ENCODE data around the gene PPM1F.
"Not testable (repeated sequence)": the region's sequence is repeated elsewhere in the genome, so short reads cannot be mapped to it uniquely, and the experiment has no call there.

The PPM1F gene

DNA sequence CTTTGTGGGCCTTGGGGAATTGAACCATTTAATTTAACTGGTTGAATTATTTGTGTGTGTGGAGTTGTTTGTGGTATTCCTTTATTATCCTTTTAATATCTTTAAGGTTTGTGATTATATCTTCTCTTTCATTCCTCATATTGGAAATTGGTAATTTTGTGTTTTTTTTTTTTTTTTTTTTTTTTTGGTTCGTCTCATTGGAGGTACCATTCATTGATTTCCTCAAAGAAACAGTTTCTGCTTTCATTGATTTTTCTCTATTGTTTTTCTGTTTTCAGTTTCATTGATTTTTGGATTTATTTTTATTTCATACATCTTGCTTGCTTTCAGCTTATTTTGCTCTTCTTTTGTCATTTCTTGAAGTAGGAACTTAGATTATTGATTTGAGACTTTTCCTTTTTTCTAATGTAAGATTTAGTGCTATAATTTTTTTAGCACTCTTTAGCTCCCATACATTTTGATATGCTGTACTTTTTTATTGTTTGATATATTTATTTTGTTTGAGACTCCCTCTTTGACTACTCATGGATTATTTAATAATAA is 54.2 kb downstream of the PPM1F start:
- H3K4me3 ChIP-seq (ENCODE audit: low read depth, low read length) = no peak overlapping the region

DNA sequence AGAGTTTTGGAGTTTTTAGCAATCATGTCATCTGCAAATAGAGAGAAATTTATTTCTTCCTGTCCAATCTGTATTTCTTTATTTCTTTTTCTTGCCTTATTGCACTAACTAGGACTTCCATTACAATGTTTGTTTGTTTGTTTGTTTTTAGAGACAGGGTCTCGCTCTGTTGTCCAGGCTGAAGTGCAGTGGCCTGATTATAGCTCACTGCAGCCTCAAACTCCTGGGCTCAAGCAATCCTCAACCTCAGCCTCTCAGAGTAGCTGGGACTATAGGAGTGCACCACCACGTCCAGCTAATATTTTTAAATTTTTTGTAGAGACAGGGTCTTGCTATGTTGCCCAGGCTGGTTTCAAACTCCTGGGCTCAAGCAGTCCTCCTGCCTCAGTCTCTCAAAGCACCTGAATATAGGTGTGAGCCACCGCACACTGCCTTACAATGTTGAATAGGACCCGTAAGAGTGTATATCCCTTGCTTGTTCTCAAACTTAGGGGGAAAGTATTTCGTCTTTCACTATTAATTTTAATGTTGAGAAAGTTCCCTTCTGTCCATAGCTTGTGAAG is 55.6 kb downstream of the PPM1F start:
- H3K4me3 ChIP-seq (ENCODE audit: low read depth, low read length) = no peak overlapping the region

DNA sequence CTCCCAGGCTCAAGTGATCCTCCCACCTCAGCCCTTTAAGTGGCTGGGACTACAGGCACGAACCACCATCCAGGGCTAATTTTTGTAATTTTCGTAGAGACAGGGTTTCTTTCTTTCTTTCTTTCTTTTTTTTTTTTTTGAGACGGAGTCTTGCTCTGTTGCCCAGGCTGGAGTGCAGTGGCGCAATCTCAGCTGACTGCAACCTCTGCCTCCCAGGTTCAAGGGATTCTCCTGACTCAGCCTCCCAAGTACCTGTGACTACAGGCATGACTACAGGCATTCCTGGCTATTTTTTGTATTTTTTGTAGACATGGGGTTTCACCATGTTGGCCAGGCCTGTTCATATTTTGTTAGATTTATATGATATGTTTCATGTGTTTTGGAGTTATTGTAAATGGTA is 56.4 kb downstream of the PPM1F start:
- not testable (repeated sequence) for H3K4me3 ChIP-seq (ENCODE audit: low read depth, low read length)

DNA sequence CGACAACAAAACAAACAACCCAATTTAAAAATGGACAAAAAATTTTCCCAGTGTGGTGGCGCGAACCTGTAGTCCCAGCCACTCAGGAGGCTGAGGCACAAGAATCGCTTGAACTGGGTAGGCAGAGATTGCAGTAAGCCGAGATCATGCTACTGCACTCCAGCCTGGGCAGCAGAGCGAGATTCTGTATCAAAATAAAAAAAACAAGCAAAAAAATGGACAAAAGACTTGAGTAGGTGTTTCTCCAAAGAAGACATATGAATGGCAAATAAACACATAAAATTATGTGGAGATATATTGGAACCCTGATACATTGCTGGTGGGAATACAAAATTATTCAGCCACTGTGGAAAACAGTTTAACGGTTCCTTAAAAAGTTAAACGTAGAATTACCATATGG is 57.8 kb downstream of the PPM1F start:
- H3K4me3 ChIP-seq (ENCODE audit: low read depth, low read length) = no peak overlapping the region

DNA sequence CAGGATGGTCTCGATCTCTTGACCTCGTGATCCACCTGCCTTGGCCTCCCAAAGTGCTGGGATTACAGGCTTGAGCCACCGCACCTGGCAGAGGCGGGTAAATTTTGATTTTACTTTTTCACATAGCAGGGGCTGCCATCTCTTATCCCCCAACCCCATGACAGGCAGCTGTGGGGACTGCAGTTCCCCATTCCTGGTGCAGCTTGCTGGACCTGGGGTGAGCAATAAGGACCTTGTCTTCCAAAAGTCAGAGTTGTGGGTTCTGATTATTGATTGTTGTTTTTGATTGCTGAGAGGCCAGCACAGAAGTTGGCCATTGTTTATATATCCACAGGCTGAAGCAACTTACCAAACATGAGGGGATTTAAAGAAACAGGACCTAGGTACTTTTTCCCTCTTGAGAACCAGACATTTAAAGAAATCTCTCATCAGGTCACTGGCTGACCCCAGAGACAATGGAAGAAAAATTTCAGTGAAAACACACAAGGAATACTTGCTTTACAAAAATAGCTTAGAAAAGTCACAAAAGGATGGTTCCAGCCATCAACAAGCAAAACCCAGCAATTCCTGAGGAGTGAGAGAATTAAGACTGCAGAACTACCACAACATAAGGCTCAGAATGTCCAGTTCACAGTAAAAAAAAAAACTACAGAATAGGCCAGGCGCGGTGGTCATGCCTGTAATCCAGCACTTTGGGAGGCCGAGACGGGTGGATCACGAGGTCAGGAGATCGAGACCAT is 63.2 kb downstream of the PPM1F start:
- H3K4me3 ChIP-seq (ENCODE audit: low read depth, low read length) = no peak overlapping the region

DNA sequence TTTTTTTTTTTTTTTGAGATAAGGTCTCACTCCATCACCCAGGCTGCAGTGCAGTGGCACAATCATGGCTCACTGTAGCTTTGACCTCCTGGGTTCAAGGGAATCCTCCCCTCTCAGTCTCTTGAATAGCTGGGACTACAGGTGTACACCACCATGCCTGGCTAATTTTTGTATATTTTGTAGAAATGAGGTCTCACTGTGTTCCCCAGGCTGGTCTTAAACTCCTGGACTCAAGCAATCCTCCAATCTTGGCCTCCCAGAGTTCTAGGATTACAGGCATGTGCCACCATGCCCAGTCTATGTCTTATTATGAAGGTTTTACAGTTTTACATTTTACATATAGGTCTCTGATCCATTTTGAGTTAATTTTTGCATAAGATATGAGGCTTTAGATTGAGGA is 64.8 kb downstream of the PPM1F start:
- no peak overlapping the region for H3K4me3 ChIP-seq (ENCODE audit: low read depth, low read length)

DNA sequence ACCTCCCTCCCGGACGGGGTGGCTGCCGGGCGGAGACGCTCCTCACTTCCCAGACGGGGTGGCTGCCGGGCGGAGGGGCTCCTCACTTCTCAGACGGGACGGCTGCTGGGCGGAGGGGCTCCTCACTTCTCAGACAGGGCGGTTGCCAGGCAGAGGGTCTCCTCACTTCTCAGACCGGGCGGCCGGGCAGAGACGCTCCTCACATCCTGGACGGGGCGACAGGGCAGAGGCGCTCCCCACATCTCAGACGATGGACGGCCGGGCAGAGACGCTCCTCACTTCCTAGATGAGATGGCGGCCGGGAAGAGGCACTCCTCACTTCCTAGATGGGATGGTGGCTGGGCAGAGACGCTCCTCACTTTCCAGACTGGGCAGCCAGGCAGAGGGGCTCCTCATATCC is 68.7 kb downstream of the PPM1F start:
- H3K4me3 ChIP-seq (ENCODE audit: low read depth, low read length) = not testable (repeated sequence)

DNA sequence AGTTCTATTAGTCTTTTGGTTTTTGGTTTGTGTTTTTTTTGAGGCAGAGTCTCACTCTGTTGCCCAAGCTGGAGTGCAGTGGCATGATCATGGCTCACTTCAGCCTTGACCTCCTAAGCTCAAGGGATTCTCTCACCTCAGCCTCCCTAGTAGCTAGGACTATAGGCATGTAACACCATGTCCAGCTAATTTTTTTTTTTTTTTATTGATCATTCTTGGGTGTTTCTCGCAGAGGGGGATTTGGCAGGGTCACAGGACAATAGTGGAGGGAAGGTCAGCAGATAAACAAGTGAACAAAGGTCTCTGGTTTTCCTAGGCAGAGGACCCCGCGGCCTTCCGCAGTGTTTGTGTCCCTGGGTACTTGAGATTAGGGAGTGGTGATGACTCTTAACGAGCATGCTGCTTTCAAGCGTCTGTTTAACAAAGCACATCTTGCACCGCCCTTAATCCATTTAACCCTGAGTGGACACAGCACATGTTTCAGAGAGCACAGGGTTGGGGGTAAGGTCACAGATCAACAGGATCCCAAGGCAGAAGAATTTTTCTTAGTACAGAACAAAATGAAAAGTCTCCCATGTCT is 69.8 kb downstream of the PPM1F start:
- H3K4me3 ChIP-seq (ENCODE audit: low read depth, low read length) = not testable (repeated sequence)

DNA sequence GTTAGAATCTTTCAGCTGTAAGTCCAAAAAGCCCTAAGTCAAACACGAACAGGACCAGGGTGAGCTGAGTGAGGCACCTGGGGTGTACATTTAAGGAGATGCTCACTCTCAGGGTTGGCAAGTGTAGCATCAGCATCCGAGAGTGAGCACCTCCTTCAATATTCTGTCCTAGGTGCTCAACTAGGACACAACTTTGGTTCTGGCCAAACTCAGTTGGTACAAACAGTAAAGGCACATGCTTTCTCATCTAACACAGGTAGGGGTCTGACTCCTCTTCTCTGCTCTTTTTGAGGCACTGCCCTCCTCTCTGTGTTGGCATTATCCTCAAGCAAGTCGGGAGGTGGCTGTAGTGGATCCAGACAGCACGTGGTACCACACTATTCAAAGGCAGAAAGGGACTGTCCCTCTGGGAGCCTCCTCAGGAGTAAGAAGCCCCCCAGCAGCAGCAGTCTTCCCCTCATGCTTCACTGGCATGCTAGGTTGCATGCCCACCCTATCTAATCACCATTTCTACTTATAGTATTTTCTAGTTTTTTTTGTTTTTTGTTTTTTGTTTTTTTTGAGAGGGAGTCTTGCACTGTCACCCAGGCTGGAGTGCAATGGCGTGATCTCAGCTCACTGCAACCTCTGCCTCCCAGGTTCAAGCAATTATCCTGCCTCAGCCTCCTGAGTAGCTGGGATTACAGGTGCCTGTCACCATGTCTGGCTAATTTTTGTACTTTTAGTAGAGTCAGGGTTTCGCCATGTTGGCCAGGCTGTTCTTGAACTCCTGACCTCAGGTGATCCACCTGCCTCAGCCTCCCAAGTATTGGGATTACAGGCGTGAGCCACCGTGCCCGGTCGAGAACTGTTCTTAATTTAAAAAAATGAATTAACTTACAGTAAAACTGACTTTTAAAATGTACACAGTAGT is 70.6 kb downstream of the PPM1F start:
- H3K4me3 ChIP-seq (ENCODE audit: low read depth, low read length) = no peak overlapping the region

DNA sequence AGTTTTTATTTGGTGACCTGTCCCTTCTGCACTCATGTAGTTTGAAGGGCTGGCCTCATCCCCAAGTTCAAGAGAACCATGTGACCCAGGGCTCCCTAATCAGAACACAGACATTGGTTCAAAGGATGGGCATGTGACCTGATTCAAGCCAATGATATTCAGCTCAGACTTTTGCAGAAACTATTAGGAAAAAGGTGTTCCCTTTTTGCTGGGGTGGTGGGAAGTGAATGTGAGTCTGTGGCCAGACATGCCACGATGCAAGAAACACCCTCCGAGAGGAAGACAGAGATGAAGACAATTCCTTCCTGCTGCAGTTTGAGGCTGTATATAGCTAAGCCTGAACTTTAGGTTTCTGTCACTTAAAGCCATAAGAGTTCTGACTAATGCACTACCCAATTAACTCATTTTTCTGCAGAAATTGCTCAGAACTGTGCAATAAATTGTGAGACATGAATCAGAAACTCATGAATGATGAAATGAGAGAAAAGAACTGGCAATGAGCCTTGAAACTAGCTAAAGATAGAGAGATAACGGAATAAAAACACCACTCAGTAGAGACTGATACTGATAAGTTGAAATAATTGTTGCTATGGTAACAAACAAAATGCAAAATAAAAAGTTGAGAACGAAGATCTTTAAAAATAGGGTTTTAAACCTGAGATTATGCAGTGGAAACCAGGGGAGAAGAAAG is 76.0 kb downstream of the PPM1F start:
- no peak overlapping the region for H3K4me3 ChIP-seq (ENCODE audit: low read depth, low read length)

DNA sequence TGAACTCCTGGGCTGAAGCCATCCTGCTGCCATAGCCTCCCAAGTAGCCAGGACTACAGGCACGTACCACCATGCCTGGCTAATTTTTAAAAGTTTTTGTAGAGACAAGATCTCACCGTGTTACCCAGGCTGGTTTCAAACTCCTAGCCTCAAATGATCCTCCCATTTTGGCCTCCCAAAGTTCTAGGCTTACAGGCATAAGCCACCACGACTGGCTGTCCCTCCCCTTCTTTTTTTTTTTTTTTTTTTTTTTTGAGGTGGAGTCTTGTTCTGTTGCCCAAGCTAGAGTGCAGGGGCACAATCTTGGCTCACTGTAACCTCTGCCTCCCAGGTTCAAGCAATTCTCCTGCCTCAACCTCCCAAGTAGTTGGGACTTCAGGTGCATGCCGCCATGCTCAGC is 77.7 kb downstream of the PPM1F start:
- H3K4me3 ChIP-seq (ENCODE audit: low read depth, low read length) = not testable (repeated sequence)

DNA sequence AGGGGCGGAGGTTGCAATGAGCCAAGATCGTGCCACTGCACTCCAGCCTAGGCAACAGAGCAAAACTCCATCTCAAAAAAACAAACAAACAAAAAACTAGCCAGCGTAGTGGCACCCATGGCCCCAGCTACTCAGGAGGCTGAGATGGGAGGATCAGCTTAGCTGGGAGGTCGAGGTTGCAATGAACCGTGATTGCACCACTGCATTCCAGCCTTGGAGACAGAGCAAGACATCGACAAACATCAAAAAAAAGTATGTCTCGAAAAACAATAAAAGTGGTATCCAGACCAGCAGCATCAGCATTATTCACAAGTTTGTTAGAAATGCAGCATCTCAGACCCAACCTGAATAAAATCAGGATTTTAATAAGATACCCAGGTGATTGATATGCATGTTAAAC is 79.0 kb downstream of the PPM1F start:
- H3K4me3 ChIP-seq (ENCODE audit: low read depth, low read length) = no peak overlapping the region

DNA sequence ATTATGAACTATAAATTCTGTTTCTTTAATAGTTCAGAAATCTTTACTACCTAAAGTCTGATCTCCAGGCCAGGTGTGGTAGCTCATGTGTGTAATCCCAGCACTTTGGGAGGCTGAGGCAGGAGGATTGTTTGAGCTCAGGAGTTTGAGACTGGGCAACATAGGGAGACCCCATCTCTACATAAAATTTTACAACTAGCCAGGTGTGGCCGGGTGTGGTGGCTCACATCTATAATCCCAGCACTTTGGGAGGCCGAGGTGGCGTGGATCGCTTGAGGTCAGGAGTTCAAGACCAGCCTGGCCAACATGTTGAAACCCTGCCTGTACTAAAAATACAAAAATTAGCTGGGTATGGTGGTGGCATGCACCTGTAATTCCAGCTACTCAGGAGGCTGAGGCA is 79.9 kb downstream of the PPM1F start:
- H3K4me3 ChIP-seq (ENCODE audit: low read depth, low read length) = not testable (repeated sequence)
